K562 (cell line): ENCODE results near the gene TMEM126B. TPM values are rescaled to one million over a fixed set of nuclear protein-coding genes. Genes with fewer than 3 reads are reported as not detected.

Experiments used
- ARID2 ChIP-seq: fragments of 450-650 bp; IDR thresholded peaks from 2 replicates; pipeline ENCODE4 v1.6.1; 2017; ENCODE audit warnings: antibody characterized with exemption, mild to moderate bottlenecking
- BDP1 ChIP-seq: IDR thresholded peaks from 3 replicates; pipeline ENCODE4 v1.6.1; 2011; ENCODE audit not compliant: insufficient read length, insufficient read depth
- DIDO1 ChIP-seq: fragments of 450-650 bp; IDR thresholded peaks from 2 replicates; pipeline ENCODE4 v1.6.1; 2016; ENCODE audit warnings: low read depth, missing biosample characterization, missing genetic modification characterization
- DMBX1 ChIP-seq: fragments of 250-450 bp; sonication (Bioruptor Pico); IDR thresholded peaks from 2 replicates; pipeline ENCODE4 v1.8.0; 2022; ENCODE audit warnings: inconsistent platforms, mild to moderate bottlenecking, moderate library complexity, borderline replicate concordance
- ETS2 ChIP-seq: IDR thresholded peaks from 2 replicates; pipeline ENCODE4 v1.6.1; 2016; ENCODE audit warnings: borderline replicate concordance, missing genetic modification characterization, mild to moderate bottlenecking, moderate library complexity, missing compliant biosample characterization; ENCODE audit not compliant: poor library complexity, severe bottlenecking
- ETV5 ChIP-seq: sonication (generic); formaldehyde crosslinking; IDR thresholded peaks from 2 replicates; pipeline ENCODE4 v1.4.0; 2020; ENCODE audit warnings: low read depth, mild to moderate bottlenecking, missing genetic modification reagents
- HNRNPK ChIP-seq: fragments of 200-400 bp; formaldehyde crosslinking; IDR thresholded peaks from one replicate; pipeline ENCODE4 v1.6.1; 2018; ENCODE audit warnings: mild to moderate bottlenecking, low read depth, low read length; ENCODE audit not compliant: poor library complexity, severe bottlenecking
- PHF8 ChIP-seq: fragments of 200-600 bp; sonication (generic); IDR thresholded peaks from 2 replicates; pipeline ENCODE4 v1.6.1; 2012; ENCODE audit warnings: mixed run types, mild to moderate bottlenecking, inconsistent platforms, low read length, moderate library complexity, borderline replicate concordance
- SAP30 ChIP-seq: fragments of 200-600 bp; sonication (generic); IDR thresholded peaks from 2 replicates; pipeline ENCODE4 v1.6.1; 2012; ENCODE audit warnings: borderline replicate concordance, low read depth, mild to moderate bottlenecking, moderate library complexity, low read length, control low read depth, inconsistent platforms; ENCODE audit not compliant: insufficient read depth, poor library complexity, severe bottlenecking
- TAF7 ChIP-seq: fragments of 450-650 bp; IDR thresholded peaks from 2 replicates; pipeline ENCODE4 v1.6.1; 2016; ENCODE audit warnings: missing genetic modification characterization, missing compliant biosample characterization
- U2AF1 ChIP-seq: fragments of 200-400 bp; formaldehyde crosslinking; optimal IDR thresholded peaks from 2 replicates; pipeline ENCODE3; 2017; ENCODE audit warnings: mild to moderate bottlenecking, low read depth, low read length, moderate library complexity
- XRCC3 ChIP-seq: fragments of 450-650 bp; IDR thresholded peaks from 2 replicates; pipeline ENCODE4 v1.6.1; 2017; ENCODE audit warnings: mild to moderate bottlenecking, moderate library complexity
- ZNF695 ChIP-seq: fragments of 450-650 bp; formaldehyde crosslinking; IDR thresholded peaks from 2 replicates; pipeline ENCODE4 v1.4.0; 2020; ENCODE audit warnings: mild to moderate bottlenecking, moderate library complexity
- ZNF766 ChIP-seq: fragments of 200-800 bp; sonication (Bioruptor generic); conservative IDR thresholded peaks from 2 replicates; pipeline ENCODE4 v1.6.1; 2016; ENCODE audit warnings: missing genetic modification characterization, missing compliant biosample characterization
- polyA plus RNA-seq, 8 experiments: library from polyadenylated mRNA; depleted of rRNA in 4 of 8; stranded (reverse) in 5 of 8; unstranded in 3 of 8; fragments of >200 nt; fragmentation: Nextera tagmentation in 2 of 8; fragmentation: Illumina TruSeq in 1 of 8; extraction: Ambion mirVana in 2 of 8; extraction: Trizol in 1 of 8; gene quantifications; 2 replicates each; pipeline versions ENCODE4 v1.2.1 to v1.2.3, GENCODE V29; 2011 to 2014; ENCODE audit warnings: inconsistent platforms in 1 of 8, missing spikeins in 1 of 8
- total RNA-seq, 7 experiments: library from RNA; depleted of rRNA in 6 of 7; stranded (reverse); fragments of >200 nt in 6 of 7; fragmentation: Illumina TruSeq in 2 of 7; extraction: Trizol in 2 of 7; gene quantifications; 2 replicates each; pipeline versions ENCODE4 v1.2.1 to v1.2.3, GENCODE V29; 2011 to 2021; ENCODE audit warnings: low replicate concordance in 1 of 7
- TF ChIP-seq, protein P1 (sequence below), 3 experiments: fragments of 200-800 bp in 1 of 3; fragments of 250-450 bp in 1 of 3; fragments of 450-650 bp in 1 of 3; sonication (Bioruptor Pico) in 1 of 3; sonication (Bioruptor generic) in 1 of 3; formaldehyde crosslinking in 1 of 3; IDR thresholded peaks; 2 replicates each; pipeline versions ENCODE4 v1.6.1 to v1.8.0; 2016 to 2022; ENCODE audit warnings: mild to moderate bottlenecking in 2 of 3, missing genetic modification characterization in 2 of 3, missing compliant biosample characterization in 1 of 3, moderate library complexity in 1 of 3
- TF ChIP-seq, protein P2 (sequence below): IDR thresholded peaks from 3 replicates; pipeline ENCODE4 v1.6.1; 2011; ENCODE audit warnings: borderline replicate concordance, mild to moderate bottlenecking, moderate library complexity; ENCODE audit not compliant: insufficient read length; ENCODE audit errors: extremely low read depth

TMEM126B gene
- total and polyA plus RNA-seq, 9 of the 15 experiments (the other 6 are each of a cell fraction or from before 2014, with no cell fraction given), result 85.5 to 226 (median 164) TPM

DNA sequence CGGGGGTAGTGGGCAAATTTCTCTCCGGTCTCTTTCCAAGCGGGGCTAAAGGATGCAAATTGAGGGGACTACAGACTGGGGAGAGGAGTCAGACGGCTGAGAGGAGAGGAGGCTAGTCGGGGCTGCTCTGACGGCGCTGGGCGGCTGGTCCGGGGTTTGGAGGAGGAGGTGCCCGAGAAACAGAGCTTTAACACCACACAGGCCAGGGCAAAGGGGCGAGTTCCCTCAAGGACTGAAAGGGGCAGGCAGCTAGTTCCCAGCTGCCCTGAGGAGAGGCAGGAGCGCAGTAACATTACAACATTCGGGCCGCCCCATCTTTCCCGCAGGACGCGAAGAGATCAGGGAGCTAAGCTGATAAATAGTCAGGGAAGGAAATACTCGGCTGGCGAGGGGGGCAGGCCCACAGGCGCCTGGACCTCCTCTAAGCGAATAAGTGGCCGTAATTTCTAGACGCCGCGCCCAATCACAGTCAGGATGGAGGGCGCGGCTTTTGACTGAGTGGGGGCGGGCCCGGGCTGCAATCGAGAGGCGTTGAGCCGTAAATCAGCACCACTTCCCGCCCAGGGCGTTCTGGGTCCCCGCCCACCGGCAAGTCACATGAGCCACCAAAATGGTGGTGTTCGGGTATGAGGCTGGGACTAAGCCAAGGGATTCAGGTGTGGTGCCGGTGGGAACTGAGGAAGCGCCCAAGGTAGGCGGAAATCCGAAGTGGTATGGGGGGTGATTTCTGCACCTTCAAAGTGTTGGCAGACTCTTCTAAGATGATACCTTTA lies at the start of gene TMEM126B (continued):
- peak; percentile 70 for TF ChIP-seq TAF7 (tag)
- TF ChIP-seq ZNF766 (CRISPR knock-in tag), result 0 out of 2 replicates have a peak, but pooled peaks have one; percentile 51
- TF ChIP-seq PHF8, result peak; percentile 88
- TF ChIP-seq ETV5, result no peak
- TF ChIP-seq, protein P1, sequence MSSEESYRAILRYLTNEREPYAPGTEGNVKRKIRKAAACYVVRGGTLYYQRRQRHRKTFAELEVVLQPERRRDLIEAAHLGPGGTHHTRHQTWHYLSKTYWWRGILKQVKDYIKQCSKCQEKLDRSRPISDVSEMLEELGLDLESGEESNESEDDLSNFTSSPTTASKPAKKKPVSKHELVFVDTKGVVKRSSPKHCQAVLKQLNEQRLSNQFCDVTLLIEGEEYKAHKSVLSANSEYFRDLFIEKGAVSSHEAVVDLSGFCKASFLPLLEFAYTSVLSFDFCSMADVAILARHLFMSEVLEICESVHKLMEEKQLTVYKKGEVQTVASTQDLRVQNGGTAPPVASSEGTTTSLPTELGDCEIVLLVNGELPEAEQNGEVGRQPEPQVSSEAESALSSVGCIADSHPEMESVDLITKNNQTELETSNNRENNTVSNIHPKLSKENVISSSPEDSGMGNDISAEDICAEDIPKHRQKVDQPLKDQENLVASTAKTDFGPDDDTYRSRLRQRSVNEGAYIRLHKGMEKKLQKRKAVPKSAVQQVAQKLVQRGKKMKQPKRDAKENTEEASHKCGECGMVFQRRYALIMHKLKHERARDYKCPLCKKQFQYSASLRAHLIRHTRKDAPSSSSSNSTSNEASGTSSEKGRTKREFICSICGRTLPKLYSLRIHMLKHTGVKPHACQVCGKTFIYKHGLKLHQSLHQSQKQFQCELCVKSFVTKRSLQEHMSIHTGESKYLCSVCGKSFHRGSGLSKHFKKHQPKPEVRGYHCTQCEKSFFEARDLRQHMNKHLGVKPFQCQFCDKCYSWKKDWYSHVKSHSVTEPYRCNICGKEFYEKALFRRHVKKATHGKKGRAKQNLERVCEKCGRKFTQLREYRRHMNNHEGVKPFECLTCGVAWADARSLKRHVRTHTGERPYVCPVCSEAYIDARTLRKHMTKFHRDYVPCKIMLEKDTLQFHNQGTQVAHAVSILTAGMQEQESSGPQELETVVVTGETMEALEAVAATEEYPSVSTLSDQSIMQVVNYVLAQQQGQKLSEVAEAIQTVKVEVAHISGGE (CRISPR knock-in tag; IDR thresholded peaks at IDR 0.05), result no peak
- TF ChIP-seq, protein P2, sequence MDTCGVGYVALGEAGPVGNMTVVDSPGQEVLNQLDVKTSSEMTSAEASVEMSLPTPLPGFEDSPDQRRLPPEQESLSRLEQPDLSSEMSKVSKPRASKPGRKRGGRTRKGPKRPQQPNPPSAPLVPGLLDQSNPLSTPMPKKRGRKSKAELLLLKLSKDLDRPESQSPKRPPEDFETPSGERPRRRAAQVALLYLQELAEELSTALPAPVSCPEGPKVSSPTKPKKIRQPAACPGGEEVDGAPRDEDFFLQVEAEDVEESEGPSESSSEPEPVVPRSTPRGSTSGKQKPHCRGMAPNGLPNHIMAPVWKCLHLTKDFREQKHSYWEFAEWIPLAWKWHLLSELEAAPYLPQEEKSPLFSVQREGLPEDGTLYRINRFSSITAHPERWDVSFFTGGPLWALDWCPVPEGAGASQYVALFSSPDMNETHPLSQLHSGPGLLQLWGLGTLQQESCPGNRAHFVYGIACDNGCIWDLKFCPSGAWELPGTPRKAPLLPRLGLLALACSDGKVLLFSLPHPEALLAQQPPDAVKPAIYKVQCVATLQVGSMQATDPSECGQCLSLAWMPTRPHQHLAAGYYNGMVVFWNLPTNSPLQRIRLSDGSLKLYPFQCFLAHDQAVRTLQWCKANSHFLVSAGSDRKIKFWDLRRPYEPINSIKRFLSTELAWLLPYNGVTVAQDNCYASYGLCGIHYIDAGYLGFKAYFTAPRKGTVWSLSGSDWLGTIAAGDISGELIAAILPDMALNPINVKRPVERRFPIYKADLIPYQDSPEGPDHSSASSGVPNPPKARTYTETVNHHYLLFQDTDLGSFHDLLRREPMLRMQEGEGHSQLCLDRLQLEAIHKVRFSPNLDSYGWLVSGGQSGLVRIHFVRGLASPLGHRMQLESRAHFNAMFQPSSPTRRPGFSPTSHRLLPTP, result no peak
- peak; percentile 43 for TF ChIP-seq SAP30
- TF ChIP-seq U2AF1, result no peak
- no peak for TF ChIP-seq HNRNPK
- no peak for TF ChIP-seq BDP1
- no peak for TF ChIP-seq ETS2 (tag)
- no peak for TF ChIP-seq XRCC3
- TF ChIP-seq DIDO1 (tag), result no peak
- peak; percentile 45; the same call in 1 of the 2 replicates for TF ChIP-seq ARID2
- no peak for TF ChIP-seq DMBX1 (CRISPR knock-in tag)
- TF ChIP-seq ZNF695 (CRISPR knock-in tag), result no peak
